Upper lobe of left lung (tissue), 6 donors: ENCODE measurements around the gene POMP. TPM values are rescaled to one million over a fixed set of nuclear protein-coding genes. Genes with fewer than 3 reads are reported as not detected.

Source experiments
- ATAC-seq, 2 donors: fragments of 200-7000 bp; cut with Tn5 transposase; one replicate each; pipeline ENCODE4 v1.9.1; 2022; ENCODE audit warnings: mild to moderate bottlenecking in 2 of 2, moderate library complexity in 2 of 2; ENCODE audit not compliant: low FRiP score in 2 of 2
- DNase-seq, 2 donors: peaks; one replicate each; pipeline ENCODE4 v3.0.0-alpha.2; 2019 to 2020
- H3K27ac ChIP-seq, 4 donors: fragments of 200-600 bp; sonication (generic); one replicate each; pipeline ENCODE4 v1.5.1; 2016 to 2019
- H3K27me3 ChIP-seq, 4 donors: fragments of 200-600 bp; sonication (generic); one replicate each; pipeline ENCODE4 v1.5.1; 2017 to 2019
- H3K36me3 ChIP-seq, 4 donors: fragments of 200-600 bp; sonication (generic); one replicate each; pipeline ENCODE4 v1.5.1; 2016 to 2019
- H3K4me1 ChIP-seq, 4 donors: fragments of 200-600 bp; sonication (generic); one replicate each; pipeline ENCODE4 v1.5.1; 2018 to 2019
- H3K4me3 ChIP-seq, 4 donors: fragments of 200-600 bp; sonication (generic); one replicate each; pipeline ENCODE4 v1.5.1; 2017 to 2019; ENCODE audit warnings: mild to moderate bottlenecking in 2 of 4, moderate library complexity in 1 of 4
- H3K9me3 ChIP-seq, 4 donors: fragments of 200-600 bp; sonication (generic); one replicate each; pipeline ENCODE4 v1.5.1; 2018 to 2019
- CTCF ChIP-seq, 6 experiments: fragments of 450-650 bp in 4 of 6; fragments of 200-600 bp in 2 of 6; sonication (generic) in 2 of 6; IDR thresholded peaks; one replicate each; pipeline ENCODE4 v1.5.1; 2016 to 2019; ENCODE audit warnings: antibody characterized with exemption in 6 of 6
- EP300 ChIP-seq, 4 donors: sonication (generic); formaldehyde crosslinking; IDR thresholded peaks; one replicate each; pipeline ENCODE4 v1.5.1; 2017; ENCODE audit warnings: antibody characterized with exemption in 4 of 4, control low read depth in 2 of 4
- POLR2A ChIP-seq, 4 donors: fragments of 450-650 bp; IDR thresholded peaks; one replicate each; pipeline ENCODE4 v1.5.1; 2016 to 2017; ENCODE audit warnings: antibody characterized with exemption in 4 of 4, mild to moderate bottlenecking in 2 of 4
- POLR2AphosphoS5 ChIP-seq, 2 donors: sonication (generic); formaldehyde crosslinking; IDR thresholded peaks; one replicate each; pipeline ENCODE4 v1.5.1; 2017; ENCODE audit warnings: antibody characterized with exemption in 2 of 2
- WGBS, 2 donors: methylation state at CpG; one replicate each; pipeline ENCODE4 v1.1.5; 2017 to 2018; 5-methylcytosine and 5-hydroxymethylcytosine counted together
- total RNA-seq, 6 donors: library from RNA; depleted of rRNA in 4 of 6; stranded (reverse); fragments of >200 nt in 4 of 6; gene quantifications; one replicate each; pipeline versions ENCODE4 v1.1.0 to v1.2.1, GENCODE V29; 2016 to 2021
- donor health status: DM: no; HTN: no; CAD: no; lungs with moderate emphysema.
- donor health status: DM: no; HTN: yes; CAD: no; lungs with severe emphysema.

POMP gene
- total RNA-seq, 6 donors from 2014 or later: 11.5 to 59.8 (median 51.4) TPM

DNA sequence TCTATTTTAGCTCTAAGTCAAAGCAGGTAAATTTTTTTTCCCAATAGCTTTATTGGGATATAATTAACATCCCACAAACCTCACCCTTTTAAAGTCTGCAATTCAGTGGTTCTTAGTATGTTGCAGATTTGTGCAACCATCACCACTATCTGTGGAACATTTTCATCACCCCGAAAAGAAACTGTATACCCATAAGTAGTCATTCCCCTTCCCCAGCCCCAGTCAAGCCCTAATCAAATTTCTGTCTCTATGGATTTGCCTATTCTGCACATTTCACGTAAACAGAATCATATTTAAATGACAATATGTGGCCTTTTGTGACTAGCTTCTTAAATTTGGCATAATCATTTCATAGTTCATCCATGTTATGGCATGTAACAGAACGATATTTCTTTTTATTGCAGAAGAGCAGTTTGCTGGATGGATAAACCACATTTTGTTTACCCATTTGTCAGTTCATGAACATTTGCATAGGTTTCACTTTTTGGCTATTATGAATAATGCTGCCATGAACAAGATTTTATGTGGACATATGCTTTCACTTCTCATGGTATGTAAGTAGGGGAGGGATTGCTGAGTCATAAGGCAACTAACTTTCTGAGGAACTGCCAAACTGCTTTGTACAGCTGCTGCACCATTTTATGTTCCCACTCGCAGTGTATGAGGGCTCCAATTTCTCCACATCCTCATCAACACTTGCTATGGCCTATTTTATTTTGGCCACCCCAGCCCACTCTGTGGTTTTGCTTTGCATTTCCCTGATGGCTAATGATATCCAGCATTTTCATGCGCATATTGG, 48.9 kb downstream of the POMP start:
- peak overlapping the region in 1 of 4 donors; percentile 36 for H3K27ac ChIP-seq
- WGBS, 2 donors: 78 to 80% methylated on average over 5 of the region's 5 CpGs
- H3K4me1 ChIP-seq: peaks cover 0 to 16% (median 6%) of the 10 kb centered on the region in 4 donors
- DNase-seq (no peak), ATAC-seq (peak in 1 of 2 donors; percentile 66)
- TF ChIP-seq CTCF (IDR thresholded peaks at IDR 0.05): no peak
- no peak for TF ChIP-seq POLR2A (IDR thresholded peaks at IDR 0.05)
- no peak for TF ChIP-seq EP300 (IDR thresholded peaks at IDR 0.05)
- H3K27me3 ChIP-seq: no peaks in the 10 kb centered on the region
- H3K36me3 ChIP-seq: peaks cover 0 to 7% (median 3%) of the 10 kb centered on the region in 4 donors
- H3K4me3 ChIP-seq: no peak overlapping the region
- H3K9me3 ChIP-seq: no peaks in the 10 kb centered on the region

DNA sequence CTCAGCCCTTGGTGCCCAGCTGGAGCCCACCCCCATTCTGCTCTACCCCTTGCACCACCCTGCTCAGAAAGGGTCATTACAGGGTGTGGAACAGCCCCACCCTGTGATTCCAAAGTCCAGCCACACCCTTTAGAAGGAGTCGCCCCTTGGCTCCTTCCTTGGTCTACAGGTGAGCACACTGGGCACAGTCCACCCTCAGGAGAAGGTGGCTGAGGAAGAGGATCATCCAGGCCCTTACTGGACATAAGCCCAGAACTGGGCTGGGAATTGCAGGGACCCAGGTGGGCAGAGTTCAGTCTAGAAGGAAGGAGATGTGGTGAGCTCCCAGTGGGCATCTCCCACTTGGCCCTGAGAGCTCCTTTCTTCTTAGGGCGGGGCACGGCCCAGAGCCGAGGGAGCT, 51.2 kb downstream of the POMP start:
- DNase-seq: no peak
- H3K27me3 ChIP-seq: no peaks in the 10 kb centered on the region
- no peak for TF ChIP-seq EP300 (IDR thresholded peaks at IDR 0.05)
- no peak for TF ChIP-seq CTCF (IDR thresholded peaks at IDR 0.05)
- no peak for TF ChIP-seq POLR2A (IDR thresholded peaks at IDR 0.05)
- TF ChIP-seq POLR2AphosphoS5 (IDR thresholded peaks at IDR 0.05): no peak
- H3K27ac ChIP-seq: no peak overlapping the region
- peaks cover 0 to 9% (median 5%) of the 10 kb centered on the region in 4 donors for H3K4me1 ChIP-seq
- ATAC-seq: peak in 1 of 2 donors; percentile 43
- H3K36me3 ChIP-seq: peaks cover 0 to 7% (median 0%) of the 10 kb centered on the region in 4 donors
- 89 to 90% methylated on average over 3 to 4 of the region's 4 CpGs for WGBS, 2 donors
- H3K9me3 ChIP-seq: no peaks in the 10 kb centered on the region
- no peak overlapping the region for H3K4me3 ChIP-seq

GRCh38 chr13:28714651-28715050, 55.7 kb downstream of the POMP start:
- 88 to 94% methylated on average over 1 of the region's 1 CpG for WGBS, 2 donors
- TF ChIP-seq POLR2AphosphoS5 (IDR thresholded peaks at IDR 0.05) (no peak), EP300 (IDR thresholded peaks at IDR 0.05) (no peak), POLR2A (IDR thresholded peaks at IDR 0.05) (no peak), CTCF (IDR thresholded peaks at IDR 0.05) (no peak)
- Histone ChIP-seq H3K9me3 (no peaks in the 10 kb centered on the region), H3K36me3 (peaks cover 0 to under 1% (median 0%) of the 10 kb centered on the region in 4 donors), H3K27ac (no peak overlapping the region), H3K27me3 (no peaks in the 10 kb centered on the region), H3K4me1 (peaks cover 20 to 30% (median 25%) of the 10 kb centered on the region in 4 donors), H3K4me3 (no peak overlapping the region)
- DNase-seq (no peak), ATAC-seq (no peak)

- no peaks in the 10 kb centered on the region for H3K36me3 ChIP-seq
- ATAC-seq (no peak), DNase-seq (peak in 1 of 2 donors; percentile 75)
- no peaks in the 10 kb centered on the region for H3K27me3 ChIP-seq
- no peak for TF ChIP-seq CTCF (IDR thresholded peaks at IDR 0.05)
- peak in 1 of 4 donors; percentile 9 for TF ChIP-seq EP300 (IDR thresholded peaks at IDR 0.05)
- TF ChIP-seq POLR2AphosphoS5 (IDR thresholded peaks at IDR 0.05): peak; percentile 59 to 66
- no peak for TF ChIP-seq POLR2A (IDR thresholded peaks at IDR 0.05)
- no peaks in the 10 kb centered on the region for H3K9me3 ChIP-seq
- H3K27ac ChIP-seq: peak overlapping the region; percentile 10 to 99 (median 80)
- no peak overlapping the region for H3K4me3 ChIP-seq
- WGBS, 2 donors: 21 to 30% methylated on average over 8 of the region's 8 CpGs
- H3K4me1 ChIP-seq: peaks cover 20 to 30% (median 25%) of the 10 kb centered on the region in 4 donors
Measured at GRCh38 chr13:28716511-28716910, 57.6 kb downstream of the POMP start.
